Activated naive CD8-positive, alpha-beta T cell (primary cell): Measurements from ENCODE around the gene HPD.

Experiments
- H3K27ac Mint-ChIP-seq: one replicate; pipeline ENCODE4 v1.8.0; 2021; ENCODE audit warnings: mixed read lengths
- H3K27me3 Mint-ChIP-seq: one replicate; pipeline ENCODE4 v1.8.0; 2021; ENCODE audit warnings: mixed read lengths
- H3K36me3 Mint-ChIP-seq: one replicate; pipeline ENCODE4 v1.8.0; 2021; ENCODE audit warnings: mixed read lengths
- H3K4me1 Mint-ChIP-seq: one replicate; pipeline ENCODE4 v1.8.0; 2021; ENCODE audit warnings: low read depth, mixed read lengths
- H3K4me3 Mint-ChIP-seq: one replicate; pipeline ENCODE4 v1.8.0; 2021; ENCODE audit warnings: mild to moderate bottlenecking, mixed read lengths
- H3K9me3 Mint-ChIP-seq: one replicate; pipeline ENCODE4 v1.8.0; 2021; ENCODE audit warnings: low read depth, mixed read lengths

Gene HPD

DNA sequence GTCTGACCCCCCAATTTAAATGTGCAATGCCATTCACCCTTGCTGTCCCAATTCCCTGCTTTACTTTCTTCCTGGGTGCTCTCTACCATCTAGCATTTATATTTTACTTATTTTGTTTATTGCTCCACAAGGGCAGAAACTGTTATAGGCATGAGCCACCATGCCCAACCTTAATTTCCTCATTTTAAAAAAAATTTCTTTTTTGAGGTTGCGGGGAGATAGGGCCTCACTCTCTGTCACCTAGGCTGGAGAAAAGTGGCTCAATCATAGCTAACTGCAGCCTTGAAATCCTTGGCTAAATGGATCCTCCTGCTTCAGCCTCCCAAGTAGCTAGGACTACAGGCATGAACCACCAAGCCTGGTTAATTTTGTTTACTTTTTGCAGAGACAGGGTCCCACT, 13.0 kb downstream of the HPD start:
- H3K9me3 Mint-ChIP-seq, result no peaks in the 10 kb centered on the region
- no peaks in the 10 kb centered on the region for H3K27me3 Mint-ChIP-seq
- H3K27ac Mint-ChIP-seq, result no peak overlapping the region
- no peak overlapping the region for H3K4me3 Mint-ChIP-seq
- no peaks in the 10 kb centered on the region for H3K36me3 Mint-ChIP-seq
- H3K4me1 Mint-ChIP-seq, result no peaks in the 10 kb centered on the region

DNA sequence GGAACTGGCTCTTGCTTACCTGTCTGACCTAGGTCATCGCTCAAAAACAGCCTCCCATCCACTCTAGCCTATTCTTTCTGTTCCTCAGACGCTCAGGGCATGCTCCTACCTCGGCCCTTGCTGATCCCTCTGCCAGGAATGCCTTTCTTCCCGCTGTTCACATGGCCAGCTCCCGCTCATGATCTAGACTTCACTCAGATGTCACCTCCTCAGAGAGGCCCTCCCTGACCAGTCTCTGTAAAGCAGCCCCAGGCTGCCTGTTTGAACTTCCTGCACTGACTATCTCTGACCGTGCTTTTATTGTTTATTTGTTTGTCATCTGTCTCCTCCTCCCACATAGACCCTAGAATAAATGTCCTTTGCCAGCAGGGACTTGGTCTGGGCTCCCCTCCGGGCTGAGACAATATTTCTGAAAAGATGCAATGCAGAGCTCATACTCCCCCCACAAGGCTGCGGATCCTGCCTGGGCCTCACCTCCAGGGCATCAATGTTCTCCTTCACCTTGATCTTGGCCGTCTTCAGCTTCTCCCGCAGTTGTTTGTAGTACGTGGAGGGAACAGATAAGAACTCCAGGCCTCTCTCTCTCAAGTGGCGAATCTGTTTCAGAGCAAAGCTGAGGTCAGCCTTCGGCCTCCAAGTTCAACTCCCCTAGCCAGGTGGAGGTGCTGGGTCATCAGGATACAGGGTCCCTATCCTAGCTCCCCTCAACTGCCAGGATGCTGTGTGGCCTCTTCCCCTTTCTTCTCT, 15.2 kb downstream of the HPD start:
- Mint-ChIP-seq H3K4me3 (no peak overlapping the region), H3K36me3 (no peaks in the 10 kb centered on the region), H3K9me3 (no peaks in the 10 kb centered on the region), H3K27me3 (no peaks in the 10 kb centered on the region), H3K27ac (no peak overlapping the region), H3K4me1 (peaks cover 12% of the 10 kb centered on the region)

DNA sequence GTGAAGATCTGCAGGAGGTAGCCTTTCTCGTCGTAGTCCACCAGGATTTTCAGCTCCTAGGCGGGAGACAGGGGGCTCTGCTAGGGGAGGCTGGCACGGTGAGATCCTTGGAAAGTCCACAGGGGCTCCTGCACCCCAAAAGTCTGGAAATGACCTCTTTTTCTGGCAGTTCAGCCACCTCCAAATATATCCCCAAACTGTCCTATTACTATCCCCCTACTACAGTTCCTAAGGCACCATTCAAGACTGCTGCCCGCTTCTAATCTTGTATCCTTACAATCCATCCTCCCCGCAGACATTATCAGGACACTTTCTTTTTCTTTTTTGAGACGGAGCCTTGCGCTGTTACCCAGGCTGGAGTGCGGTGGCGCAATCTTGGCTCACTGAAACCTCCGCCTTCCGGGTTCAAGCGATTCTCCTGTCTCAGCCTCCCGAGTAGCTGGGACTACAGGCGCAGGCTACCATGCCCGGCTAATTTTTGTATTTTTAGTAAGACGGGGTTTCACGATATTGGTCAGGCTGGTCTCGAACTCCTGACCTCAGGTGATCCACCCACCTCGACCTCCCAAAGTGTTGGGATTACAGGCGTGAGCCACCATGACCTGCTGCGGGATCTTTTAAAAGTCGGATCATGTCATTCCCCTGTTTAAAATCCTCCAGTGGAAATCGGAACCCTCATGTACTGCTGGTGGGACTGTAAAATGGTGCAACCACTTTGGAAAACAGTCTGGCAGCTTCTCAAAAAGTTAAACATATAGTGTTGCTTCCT, 18.5 kb downstream of the HPD start:
- Mint-ChIP-seq H3K27ac (peak overlapping the region; percentile 95), H3K27me3 (no peaks in the 10 kb centered on the region), H3K4me1 (peaks cover 13% of the 10 kb centered on the region), H3K4me3 (peak overlapping the region; percentile 96), H3K9me3 (no peaks in the 10 kb centered on the region), H3K36me3 (no peaks in the 10 kb centered on the region)

DNA sequence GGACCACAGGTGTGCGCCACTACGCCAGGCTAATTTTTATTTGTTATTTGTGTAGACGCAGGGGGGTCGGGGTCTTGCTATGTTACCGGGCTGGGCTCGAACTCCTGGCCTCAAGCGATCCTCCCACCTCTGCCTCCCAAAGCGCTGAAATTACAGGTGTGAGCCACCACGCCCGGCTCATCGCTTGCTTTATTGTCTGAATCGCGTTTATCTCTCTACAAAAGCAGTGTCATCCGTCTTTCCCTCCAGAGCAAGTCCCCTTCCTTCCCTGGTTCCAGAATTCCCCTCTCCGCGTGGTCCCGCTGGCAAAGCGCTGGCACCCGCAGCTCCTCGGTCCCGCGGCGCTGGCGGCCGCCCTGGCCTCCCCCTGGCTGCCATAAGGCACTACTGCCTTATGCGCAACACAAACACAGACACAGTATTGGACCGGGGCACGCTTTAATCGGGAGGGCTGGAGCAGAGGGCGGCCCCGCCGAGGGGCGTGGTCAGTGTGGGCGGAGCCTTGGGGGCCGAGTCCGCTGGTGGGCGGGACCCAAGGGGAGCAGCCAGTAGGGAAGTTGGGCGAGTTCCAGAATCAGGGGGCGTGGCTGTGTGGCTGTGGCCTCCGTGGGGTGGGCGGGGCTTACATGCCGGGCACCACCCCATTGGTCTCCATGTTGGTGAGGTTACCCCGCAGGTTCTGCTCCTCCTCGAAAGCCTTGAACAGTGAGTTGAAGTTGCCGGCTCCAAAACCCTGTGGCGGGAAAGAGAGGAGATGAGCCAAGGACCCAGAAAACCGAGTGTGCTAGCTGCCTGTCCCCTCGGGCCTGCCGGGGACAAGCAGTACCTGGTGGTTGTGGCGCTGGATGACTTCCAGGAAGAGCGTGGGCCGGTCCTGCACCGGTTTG, 19.3 kb downstream of the HPD start:
- peaks cover 13% of the 10 kb centered on the region for H3K4me1 Mint-ChIP-seq
- H3K4me3 Mint-ChIP-seq, result peak overlapping the region; percentile 96
- no peaks in the 10 kb centered on the region for H3K27me3 Mint-ChIP-seq
- H3K27ac Mint-ChIP-seq, result peak overlapping the region; percentile 95
- no peaks in the 10 kb centered on the region for H3K36me3 Mint-ChIP-seq
- H3K9me3 Mint-ChIP-seq, result no peaks in the 10 kb centered on the region

DNA sequence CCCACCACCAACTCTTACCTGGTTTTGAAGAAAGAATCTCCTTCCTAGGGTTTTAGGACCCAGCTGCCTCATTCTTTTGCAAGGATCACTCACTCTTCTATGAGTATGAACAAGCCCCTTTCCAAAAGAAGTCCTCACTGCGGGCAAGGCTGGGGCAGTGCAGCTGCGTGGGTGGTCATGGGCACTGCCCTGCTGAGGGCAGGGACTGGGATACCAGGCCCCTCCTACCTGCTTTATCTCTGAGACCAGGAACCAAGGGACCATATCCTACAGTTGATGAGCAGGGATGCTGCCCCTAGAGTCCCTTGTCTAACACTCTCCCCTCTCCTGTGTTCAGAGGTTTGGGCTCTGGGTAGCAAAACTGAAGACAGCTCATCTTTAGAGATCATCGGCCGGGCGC, 20.5 kb downstream of the HPD start:
- Mint-ChIP-seq H3K27me3 (no peaks in the 10 kb centered on the region), H3K36me3 (no peaks in the 10 kb centered on the region), H3K4me1 (peaks cover 16% of the 10 kb centered on the region), H3K4me3 (no peak overlapping the region), H3K27ac (no peak overlapping the region), H3K9me3 (no peaks in the 10 kb centered on the region)

DNA sequence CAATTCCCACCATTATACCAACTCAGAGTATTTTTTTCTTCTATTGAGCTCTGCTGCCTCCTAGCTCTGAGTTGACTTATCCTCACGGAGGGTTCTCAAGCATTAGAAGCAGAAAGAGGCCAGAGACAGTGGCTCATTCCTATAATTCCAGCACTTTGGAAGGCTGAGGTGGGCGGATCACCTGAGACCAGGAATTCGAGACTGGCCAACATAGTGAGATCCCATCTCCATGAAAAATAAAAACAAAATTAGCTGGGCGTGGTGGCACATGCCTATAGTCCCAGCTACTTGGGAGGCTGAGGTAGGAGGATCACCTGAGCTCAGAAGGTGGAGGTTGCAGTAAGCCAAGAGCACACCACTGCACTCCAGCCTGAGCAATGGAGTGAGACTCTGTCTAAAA, 21.0 kb downstream of the HPD start:
- Mint-ChIP-seq H3K27me3 (no peaks in the 10 kb centered on the region), H3K4me3 (no peak overlapping the region)

DNA sequence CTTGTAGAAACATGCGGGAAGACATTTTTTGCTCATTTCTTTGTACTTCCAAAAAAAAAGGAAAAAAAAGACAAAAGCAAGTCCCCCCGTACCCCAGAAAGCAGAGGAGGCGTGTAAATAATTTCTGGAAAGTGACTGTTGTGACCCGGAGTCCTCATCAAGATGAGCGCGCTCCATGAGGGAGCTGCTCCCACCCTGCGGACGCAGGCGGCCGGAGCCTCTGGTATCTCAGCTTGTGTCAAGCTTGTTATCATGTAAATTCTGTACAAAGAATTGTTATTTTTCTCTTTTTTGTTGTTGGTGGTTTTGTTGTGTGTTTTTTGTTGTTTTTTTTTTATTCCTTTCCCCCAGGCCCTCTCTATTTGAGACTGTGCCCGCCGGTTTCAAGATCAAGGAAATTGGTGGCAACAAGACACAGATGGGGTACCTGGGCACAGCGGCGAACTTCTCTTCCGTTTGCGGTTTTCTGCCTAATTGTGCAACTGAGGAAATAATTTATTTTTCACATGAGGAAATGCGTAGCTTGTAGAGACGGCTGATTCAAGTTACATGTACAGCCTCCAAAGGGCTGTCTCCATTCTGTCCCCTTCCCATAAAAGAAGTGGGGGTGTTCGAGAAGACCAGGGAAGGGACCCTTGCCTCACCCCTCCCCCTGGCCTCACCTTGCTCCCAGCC, 27.0 kb downstream of the HPD start:
- Mint-ChIP-seq H3K4me3 (no peak overlapping the region), H3K27ac (peak overlapping the region; percentile 81), H3K9me3 (no peaks in the 10 kb centered on the region), H3K36me3 (peaks cover 4% of the 10 kb centered on the region), H3K27me3 (no peaks in the 10 kb centered on the region), H3K4me1 (peaks cover 6% of the 10 kb centered on the region)

More for the DNA sequence above, 21.0 kb downstream of the HPD start:
- H3K36me3 Mint-ChIP-seq, result no peaks in the 10 kb centered on the region
- H3K4me1 Mint-ChIP-seq, result peaks cover 16% of the 10 kb centered on the region
- H3K27ac Mint-ChIP-seq, result no peak overlapping the region
- no peaks in the 10 kb centered on the region for H3K9me3 Mint-ChIP-seq

DNA sequence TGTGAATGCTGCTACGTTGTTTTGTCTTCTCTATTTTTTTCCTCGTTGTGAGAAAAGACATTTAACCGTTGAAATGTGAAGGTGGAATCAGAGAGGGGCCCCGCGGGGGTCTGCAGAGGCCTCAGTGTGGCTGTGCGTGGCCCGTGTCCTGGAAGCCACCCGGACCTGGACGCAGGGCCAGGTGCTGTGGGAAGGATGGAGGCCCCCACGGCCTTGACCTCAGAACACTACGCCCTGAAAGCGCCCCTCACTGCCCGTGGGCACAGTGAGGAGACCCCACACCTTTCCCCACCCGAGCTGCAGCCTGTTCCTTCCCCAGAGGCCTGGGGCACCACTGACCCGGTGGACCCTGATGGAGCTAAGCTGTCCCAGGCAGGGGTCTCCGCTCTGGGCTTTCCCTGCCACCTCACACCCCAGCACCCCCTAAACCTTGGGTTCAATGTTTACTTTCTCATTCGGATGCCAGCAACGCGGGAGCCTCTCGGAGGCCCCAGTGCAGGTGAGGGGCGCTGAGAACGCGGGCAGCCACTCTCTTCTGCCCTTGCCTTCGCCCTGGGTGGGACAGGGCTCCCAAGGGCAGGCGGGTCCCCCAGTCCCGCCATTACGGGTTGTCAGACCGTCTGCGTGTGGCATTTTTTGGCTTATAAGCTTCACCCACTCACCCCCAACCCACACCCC, 27.9 kb downstream of the HPD start:
- H3K36me3 Mint-ChIP-seq, result peaks cover 4% of the 10 kb centered on the region
- H3K27me3 Mint-ChIP-seq, result no peaks in the 10 kb centered on the region
- H3K4me3 Mint-ChIP-seq, result no peak overlapping the region
- H3K27ac Mint-ChIP-seq, result no peak overlapping the region
- H3K4me1 Mint-ChIP-seq, result peaks cover 5% of the 10 kb centered on the region
- H3K9me3 Mint-ChIP-seq, result no peaks in the 10 kb centered on the region

DNA sequence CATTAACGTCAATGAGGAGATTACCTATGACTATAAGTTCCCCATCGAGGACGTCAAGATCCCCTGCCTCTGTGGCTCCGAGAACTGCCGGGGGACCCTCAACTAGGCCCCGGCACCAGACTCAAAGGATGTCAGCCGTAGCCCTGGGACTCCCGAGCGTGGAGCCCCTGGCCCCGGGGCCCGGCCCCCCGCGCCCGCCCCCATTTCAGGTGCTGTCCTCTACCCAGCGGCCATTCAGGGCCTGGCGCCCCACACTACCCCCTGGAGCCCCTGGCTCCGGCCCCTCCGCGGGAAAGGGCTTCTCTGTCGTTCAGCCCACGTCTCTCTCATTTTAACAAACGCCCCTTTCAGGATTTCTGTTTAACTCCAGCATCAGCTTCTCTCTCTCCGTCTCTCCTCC, 28.5 kb downstream of the HPD start:
- Mint-ChIP-seq H3K4me3 (no peak overlapping the region), H3K27ac (no peak overlapping the region), H3K9me3 (no peaks in the 10 kb centered on the region), H3K4me1 (peaks cover 5% of the 10 kb centered on the region), H3K27me3 (no peaks in the 10 kb centered on the region), H3K36me3 (peaks cover 4% of the 10 kb centered on the region)

DNA sequence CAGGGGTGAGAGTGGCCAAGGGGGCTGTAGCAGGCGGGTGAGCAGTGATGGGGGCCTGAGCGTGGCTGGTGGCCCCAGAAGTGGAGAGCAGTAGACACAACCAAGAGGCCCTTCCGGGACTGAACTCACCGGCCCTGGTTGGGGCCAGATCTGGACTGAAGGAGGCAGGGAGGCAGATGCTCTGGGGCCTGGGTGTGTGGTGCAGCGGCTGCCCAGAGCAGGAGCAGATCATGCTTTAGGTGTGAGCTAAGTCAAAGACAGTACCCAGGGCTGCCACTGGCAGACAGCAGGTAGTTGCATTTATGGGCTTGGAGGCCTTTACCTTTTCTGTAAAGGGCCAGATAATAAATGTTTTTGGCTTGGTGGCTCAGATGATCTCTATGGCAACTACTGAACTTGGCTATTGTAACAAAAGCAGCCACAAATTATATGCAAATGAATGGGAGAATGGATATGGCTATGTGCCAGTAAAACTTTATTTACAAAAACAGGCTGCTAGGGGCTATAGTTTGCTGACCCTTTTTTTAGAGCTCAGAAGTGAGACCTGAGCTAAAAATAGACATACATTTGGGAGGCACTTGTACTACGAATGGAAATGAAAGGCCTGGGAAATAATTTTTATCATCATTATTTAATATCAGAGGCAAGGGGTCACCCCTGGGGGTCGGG, 29.3 kb downstream of the HPD start:
- Mint-ChIP-seq H3K36me3 (peaks cover 4% of the 10 kb centered on the region), H3K27ac (peak overlapping the region; percentile 34), H3K27me3 (no peaks in the 10 kb centered on the region), H3K9me3 (no peaks in the 10 kb centered on the region), H3K4me3 (no peak overlapping the region), H3K4me1 (peaks cover 5% of the 10 kb centered on the region)

DNA sequence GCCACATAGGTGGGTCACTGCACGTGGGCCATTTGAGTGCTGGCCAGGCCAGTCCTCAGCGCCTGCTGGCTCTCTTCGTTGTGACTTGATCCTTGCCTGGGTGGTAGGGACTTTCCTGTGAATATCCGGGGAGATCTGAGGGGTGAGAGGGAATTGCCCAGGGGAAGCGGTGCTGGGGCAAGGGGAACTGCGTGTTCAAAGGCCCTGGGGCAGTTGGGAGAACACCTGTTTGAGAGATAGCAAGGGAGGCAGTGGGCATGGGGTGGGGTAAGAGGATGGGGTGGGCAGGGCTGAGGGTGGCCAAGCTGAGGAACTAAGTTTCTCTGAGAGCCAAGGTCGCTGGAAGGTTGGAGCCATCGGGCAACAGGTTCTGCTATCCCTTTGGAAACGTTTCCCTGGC, 29.8 kb downstream of the HPD start:
- Mint-ChIP-seq H3K9me3 (no peaks in the 10 kb centered on the region), H3K4me3 (no peak overlapping the region), H3K27me3 (no peaks in the 10 kb centered on the region), H3K27ac (peak overlapping the region; percentile 75), H3K4me1 (peaks cover 5% of the 10 kb centered on the region), H3K36me3 (peaks cover 4% of the 10 kb centered on the region)

DNA sequence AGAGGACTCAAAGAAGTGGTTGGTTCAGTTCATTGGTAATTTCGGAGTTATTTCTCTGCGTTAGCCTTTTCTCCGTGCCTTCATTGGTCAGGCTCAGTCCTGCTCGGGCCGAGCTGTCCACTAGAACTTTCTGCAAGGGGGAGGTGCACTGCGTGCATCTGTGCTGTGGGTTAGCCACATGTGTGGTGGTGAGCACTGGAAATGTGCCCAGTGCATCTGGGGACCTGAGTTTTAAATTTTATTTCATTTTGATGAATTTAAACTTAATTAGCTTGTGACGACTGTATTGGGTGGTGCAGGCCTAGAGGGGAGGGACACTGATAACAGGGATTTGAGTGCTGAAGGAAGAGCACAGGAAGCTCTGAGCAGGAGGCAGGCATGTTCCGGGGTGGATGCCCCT, 30.4 kb downstream of the HPD start:
- Mint-ChIP-seq H3K4me1 (peaks cover 4% of the 10 kb centered on the region), H3K4me3 (no peak overlapping the region), H3K36me3 (peaks cover 4% of the 10 kb centered on the region), H3K9me3 (no peaks in the 10 kb centered on the region), H3K27me3 (no peaks in the 10 kb centered on the region), H3K27ac (peak overlapping the region; percentile 75)

DNA sequence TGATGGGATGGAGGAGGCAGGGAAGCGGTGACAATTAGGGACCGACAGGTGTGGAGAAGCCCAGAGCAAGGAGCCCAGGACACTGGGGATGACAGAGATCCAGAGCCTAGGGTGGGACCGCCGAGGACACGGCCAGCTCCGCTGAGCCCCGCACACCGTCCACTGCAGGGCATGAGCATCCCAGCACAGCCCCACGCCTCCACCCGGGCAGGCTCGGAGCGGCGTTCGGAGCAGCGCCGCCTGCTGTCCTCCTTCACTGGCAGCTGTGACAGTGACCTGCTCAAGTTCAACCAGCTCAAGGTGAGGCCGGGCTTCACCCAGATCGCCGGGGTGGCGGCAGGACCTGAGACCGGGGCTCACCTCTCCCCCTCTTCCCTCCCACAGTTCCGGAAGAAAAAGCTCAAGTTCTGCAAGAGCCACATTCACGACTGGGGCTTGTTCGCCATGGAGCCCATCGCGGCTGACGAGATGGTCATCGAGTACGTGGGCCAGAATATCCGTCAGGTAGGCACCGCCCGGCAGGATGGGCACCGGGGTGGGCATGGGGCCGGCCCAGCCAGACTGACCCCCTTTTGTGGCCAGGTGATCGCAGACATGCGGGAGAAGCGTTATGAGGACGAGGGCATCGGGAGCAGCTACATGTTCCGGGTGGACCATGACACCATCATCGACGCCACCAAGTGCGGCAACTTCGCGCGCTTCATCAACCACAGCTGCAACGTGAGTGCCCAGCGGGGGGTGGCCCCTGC, 31.1 kb downstream of the HPD start:
- Mint-ChIP-seq H3K9me3 (no peaks in the 10 kb centered on the region), H3K4me3 (no peak overlapping the region), H3K27me3 (no peaks in the 10 kb centered on the region), H3K4me1 (peaks cover under 1% of the 10 kb centered on the region), H3K27ac (no peak overlapping the region), H3K36me3 (peaks cover 4% of the 10 kb centered on the region)
